Neural cell (in vitro differentiated cells): ENCODE data around the gene PLAAT2. TPM values are rescaled to one million over a fixed set of nuclear protein-coding genes. Genes with fewer than 3 reads are reported as not detected.

ENCODE experiments used
- H2AFZ ChIP-seq: fragments of 200-600, 300-800 bp; sonication (generic), shearing (Covaris generic); 2 replicates; pipeline ENCODE4 v1.6.0; 2014; ENCODE audit warnings: low read depth, mild to moderate bottlenecking, antibody characterized with exemption, low read length, moderate library complexity
- H3F3A ChIP-seq: fragments of 200-600 bp; shearing (Covaris generic); 2 replicates; pipeline ENCODE4 v1.6.1; 2016; ENCODE audit warnings: mild to moderate bottlenecking, moderate library complexity, mixed read lengths, antibody characterized with exemption, low read length; ENCODE audit not compliant: insufficient read depth, poor library complexity, severe bottlenecking
- H3K27ac ChIP-seq: fragments of 200-600, 300-800 bp; sonication (generic), shearing (Covaris generic); 2 replicates; pipeline ENCODE4 v1.5.1; 2014; ENCODE audit warnings: mild to moderate bottlenecking, low read length, moderate library complexity
- H3K27me3 ChIP-seq: fragments of 300-800, 200-600 bp; sonication (generic), shearing (Covaris generic); 2 replicates; pipeline ENCODE4 v1.6.0; 2014; ENCODE audit warnings: mild to moderate bottlenecking, low read depth, low read length, moderate library complexity; ENCODE audit not compliant: insufficient read depth
- H3K36me3 ChIP-seq: fragments of 300-800, 200-600 bp; sonication (generic), shearing (Covaris generic); 2 replicates; pipeline ENCODE4 v1.5.1; 2014; ENCODE audit warnings: mild to moderate bottlenecking, antibody characterized with exemption, low read length, moderate library complexity; ENCODE audit not compliant: insufficient read depth
- H3K4me2 ChIP-seq: fragments of 300-800, 200-600 bp; sonication (generic), shearing (Covaris generic); 2 replicates; pipeline ENCODE4 v1.6.0; 2014; ENCODE audit warnings: mild to moderate bottlenecking, low read length
- H3K4me3 ChIP-seq: fragments of 300-800, 200-600 bp; sonication (generic), shearing (Covaris generic); 2 replicates; pipeline ENCODE4 v1.5.1; 2014; ENCODE audit warnings: mild to moderate bottlenecking, low read length, moderate library complexity
- H3K79me2 ChIP-seq: fragments of 200-600 bp; shearing (Covaris generic); replicated peaks from 2 replicates; pipeline ENCODE4 v1.6.0; 2014; ENCODE audit warnings: mild to moderate bottlenecking, low read length, moderate library complexity; ENCODE audit not compliant: insufficient read depth
- H3K9ac ChIP-seq: fragments of 300-800, 200-600 bp; sonication (generic), shearing (Covaris generic); 2 replicates; pipeline ENCODE4 v1.6.1; 2016; ENCODE audit warnings: mild to moderate bottlenecking, low read length, mixed read lengths
- H3K9me2 ChIP-seq: fragments of 200-600 bp; shearing (Covaris generic); 2 replicates; pipeline ENCODE4 v1.6.1; 2016; ENCODE audit warnings: mild to moderate bottlenecking, low read length, mixed read lengths; ENCODE audit not compliant: insufficient read depth
- H3K9me3 ChIP-seq: fragments of 200-600, 300-800 bp; sonication (generic), shearing (Covaris generic); 2 replicates; pipeline ENCODE4 v1.6.1; 2016; ENCODE audit warnings: mild to moderate bottlenecking, mixed run types, low read length, moderate library complexity, mixed read lengths
- H4K20me1 ChIP-seq: fragments of 200-600 bp; shearing (Covaris generic); 2 replicates; pipeline ENCODE4 v1.6.1; 2016; ENCODE audit warnings: mild to moderate bottlenecking, mixed run types; ENCODE audit not compliant: insufficient read depth
- CTCF ChIP-seq: fragments of 450-650 bp; IDR thresholded peaks from 2 replicates; pipeline ENCODE4 v1.5.1; 2014; ENCODE audit warnings: antibody characterized with exemption, mild to moderate bottlenecking, moderate library complexity; ENCODE audit not compliant: poor library complexity, severe bottlenecking
- EP300 ChIP-seq: fragments of 450-650 bp; conservative IDR thresholded peaks from 2 replicates; pipeline ENCODE4 v1.6.1; 2014; ENCODE audit warnings: antibody characterized with exemption, mild to moderate bottlenecking, moderate library complexity; ENCODE audit not compliant: poor library complexity, severe bottlenecking
- EZH2 ChIP-seq: fragments of 200-600, 300-800 bp; shearing (Covaris generic), sonication (generic); IDR thresholded peaks from 2 replicates; pipeline ENCODE4 v1.6.1; 2014; ENCODE audit warnings: antibody characterized with exemption, low read length, borderline replicate concordance, mild to moderate bottlenecking; ENCODE audit not compliant: insufficient read depth, poor library complexity, severe bottlenecking
- MXI1 ChIP-seq: fragments of 450-650 bp; conservative IDR thresholded peaks from 2 replicates; pipeline ENCODE4 v1.6.1; 2014; ENCODE audit warnings: antibody characterized with exemption, mild to moderate bottlenecking; ENCODE audit not compliant: poor library complexity, severe bottlenecking
- POLR2AphosphoS5 ChIP-seq: IDR thresholded peaks from 2 replicates; pipeline ENCODE4 v1.6.1; 2012
- RAD21 ChIP-seq: fragments of 450-650 bp; conservative IDR thresholded peaks from 2 replicates; pipeline ENCODE4 v1.6.1; 2014; ENCODE audit warnings: antibody characterized with exemption, mild to moderate bottlenecking, moderate library complexity
- REST ChIP-seq: IDR thresholded peaks from 2 replicates; pipeline ENCODE4 v1.6.1; 2012; ENCODE audit warnings: borderline replicate concordance
- SMC3 ChIP-seq: fragments of 450-650 bp; conservative IDR thresholded peaks from 2 replicates; pipeline ENCODE4 v1.6.1; 2014; ENCODE audit warnings: antibody characterized with exemption, mild to moderate bottlenecking, moderate library complexity; ENCODE audit not compliant: poor library complexity
- TAF1 ChIP-seq: IDR thresholded peaks from 2 replicates; pipeline ENCODE4 v1.6.1; 2012; ENCODE audit warnings: low read depth
- polyA plus RNA-seq: library from polyadenylated mRNA; depleted of rRNA; stranded (reverse); fragments of >200 nt; gene quantifications from 2 replicates; pipeline ENCODE4 v1.2.3, GENCODE V29; 2014

Gene PLAAT2
- polyA plus RNA-seq, 1 donor from 2014 or later: not detected

DNA sequence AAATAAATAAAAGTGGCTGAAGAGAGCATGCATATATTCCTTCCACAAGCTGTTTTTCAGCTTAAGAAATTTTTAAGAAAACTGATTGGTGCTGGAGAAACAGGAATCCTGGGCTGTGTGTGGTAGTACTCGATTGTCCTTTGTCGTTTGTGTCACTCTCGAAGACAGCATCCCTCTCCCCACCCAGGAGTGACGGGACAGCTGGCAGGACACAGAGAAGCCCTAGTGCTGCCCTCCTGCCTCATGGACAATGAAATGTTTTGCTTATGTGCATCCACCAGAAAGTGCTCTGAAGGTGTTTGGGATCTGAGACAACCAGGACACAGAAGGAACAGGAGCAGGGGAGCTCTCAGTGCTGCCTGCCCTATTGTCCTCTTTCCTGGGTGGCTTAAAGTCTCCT, 13.8 kb downstream of the PLAAT2 start:
- H3K79me2 ChIP-seq: no peaks in the 10 kb centered on the region
- H3K36me3 ChIP-seq: no peaks in the 10 kb centered on the region
- no peak overlapping the region for H3K27ac ChIP-seq
- no peaks in the 10 kb centered on the region for H3K9me2 ChIP-seq
- H3F3A ChIP-seq: no peaks in the 10 kb centered on the region
- H4K20me1 ChIP-seq: no peaks in the 10 kb centered on the region
- no peak overlapping the region for H3K9ac ChIP-seq
- H2AFZ ChIP-seq: no peak overlapping the region
- H3K27me3 ChIP-seq: no peaks in the 10 kb centered on the region
- H3K9me3 ChIP-seq: no peaks in the 10 kb centered on the region
- H3K4me3 ChIP-seq: no peak overlapping the region
- H3K4me2 ChIP-seq: no peak overlapping the region
- TF ChIP-seq EZH2: no peak
- no peak for TF ChIP-seq SMC3
- TF ChIP-seq MXI1: no peak
- TF ChIP-seq REST: no peak
- TF ChIP-seq RAD21: no peak
- no peak for TF ChIP-seq POLR2AphosphoS5
- TF ChIP-seq CTCF: no peak
- no peak for TF ChIP-seq EP300
- no peak for TF ChIP-seq TAF1

DNA sequence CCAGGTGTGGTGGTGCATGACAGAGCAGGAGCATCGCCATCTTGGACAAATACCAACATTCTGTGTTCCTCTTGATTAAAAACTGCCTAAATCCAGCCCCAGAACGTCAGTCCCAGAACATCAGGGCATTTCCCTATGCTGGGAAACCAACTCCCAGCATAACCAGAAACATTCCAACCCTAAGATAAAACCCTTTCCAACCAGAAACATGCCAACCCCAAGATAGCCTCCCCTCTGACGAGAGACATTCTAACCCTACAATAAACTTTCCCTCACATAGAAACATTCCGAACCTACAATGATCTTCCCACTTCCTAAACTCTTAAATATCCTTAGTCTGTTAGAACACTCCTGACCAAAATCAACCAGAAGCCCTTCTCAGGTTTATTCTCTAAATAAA, 15.0 kb downstream of the PLAAT2 start:
- H3K36me3 ChIP-seq: no peaks in the 10 kb centered on the region
- TF ChIP-seq MXI1 (no peak), EP300 (no peak), REST (no peak), CTCF (no peak), RAD21 (no peak), POLR2AphosphoS5 (no peak), SMC3 (no peak), EZH2 (no peak)
- no peak overlapping the region for H3K27ac ChIP-seq
- H3K9me2 ChIP-seq: no peaks in the 10 kb centered on the region
- no peaks in the 10 kb centered on the region for H3K27me3 ChIP-seq
- H3K9ac ChIP-seq: no peak overlapping the region
- H3K9me3 ChIP-seq: no peaks in the 10 kb centered on the region
- no peak overlapping the region for H2AFZ ChIP-seq
- no peaks in the 10 kb centered on the region for H3K79me2 ChIP-seq
- no peaks in the 10 kb centered on the region for H3F3A ChIP-seq
- no peaks in the 10 kb centered on the region for H4K20me1 ChIP-seq
- no peak overlapping the region for H3K4me3 ChIP-seq
- H3K4me2 ChIP-seq: no peak overlapping the region
